Sigmoid colon (tissue), 4 donors: ENCODE data around the gene SUOX.

Experiments
- EP300 ChIP-seq, 4 donors: sonication (generic); formaldehyde crosslinking; IDR thresholded peaks; one replicate each; pipeline ENCODE4 v1.6.1; 2017; ENCODE audit warnings: antibody characterized with exemption in 4 of 4
- POLR2A ChIP-seq, 2 donors: fragments of 450-650 bp; IDR thresholded peaks; one replicate each; pipeline ENCODE4 v1.6.1; 2016; ENCODE audit warnings: antibody characterized with exemption in 2 of 2, mild to moderate bottlenecking in 2 of 2, moderate library complexity in 2 of 2

DNA sequence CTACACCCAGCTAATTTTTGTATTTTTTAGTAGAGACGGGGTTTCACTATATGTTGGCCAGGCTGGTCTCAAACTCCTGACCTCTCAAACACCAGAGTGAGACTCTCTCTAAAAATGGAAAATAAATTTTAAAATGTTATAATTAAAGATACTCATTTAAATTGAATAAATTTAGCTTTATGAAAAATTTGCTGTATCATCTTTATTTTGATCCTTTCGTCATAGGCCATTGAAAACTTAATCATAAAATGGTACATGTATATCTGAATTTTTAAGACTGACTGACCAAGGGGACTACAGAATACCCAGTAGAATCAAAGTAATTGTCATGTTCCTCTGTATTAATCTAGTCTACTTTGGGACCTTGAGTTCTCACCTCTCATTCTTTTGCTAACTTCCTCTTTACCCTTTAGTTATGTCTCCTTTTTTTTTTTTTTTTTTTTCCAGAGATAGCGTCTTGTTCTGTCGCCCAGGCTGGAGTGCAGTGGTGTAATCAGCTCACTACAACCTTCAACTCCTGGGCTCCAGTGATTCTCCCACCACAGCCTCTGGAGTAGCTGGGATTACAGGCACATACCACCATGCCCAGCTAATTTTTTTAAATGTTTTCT, 13.7 kb upstream of the SUOX start:
- TF ChIP-seq POLR2A (IDR thresholded peaks at IDR 0.05) (no peak), EP300 (IDR thresholded peaks at IDR 0.05) (no peak)
